ENCODE measurements around the gene CST7.

GRCh38 chr20:24992487-24993205 lies 43.6 kb downstream of the CST7 start, which contains the start of gene APMAP:
- TF ChIP-seq CTCF (conservative IDR thresholded peaks at IDR 0.05; ENCODE audit: low read depth, low read length) (no peak), EZH2 (IDR thresholded peaks at IDR 0.05; ENCODE audit: low read length, unreplicated experiment) (no peak), EZH2phosphoT487 (IDR thresholded peaks at IDR 0.05; ENCODE audit: borderline replicate concordance, low read length) (no peak)
